Measurements from ENCODE around the gene TMEM161A.
"Not testable (repeated sequence)": the region's sequence is repeated elsewhere in the genome, so short reads cannot be mapped to it uniquely, and the experiment has no call there.

Gene TMEM161A

GRCh38 chr19:19122902-19123301 is 15.4 kb downstream of the TMEM161A start:
- no peak for DNase-seq (ENCODE audit: low read depth in 2 of 3, low spot score in 2 of 3)

GRCh38 chr19:19121371-19121770 is 16.9 kb downstream of the TMEM161A start:
- DNase-seq (ENCODE audit: low read depth in 2 of 3, low spot score in 2 of 3): no peak

- DNase-seq (ENCODE audit: low read depth in 2 of 3, low spot score in 2 of 3): no peak
Observed at GRCh38 chr19:19120308-19121231, 17.7 kb downstream of the TMEM161A start.

GRCh38 chr19:19119325-19120237 is 18.7 kb downstream of the TMEM161A start:
- no peak for DNase-seq (ENCODE audit: low read depth in 2 of 3, low spot score in 2 of 3)

DNA sequence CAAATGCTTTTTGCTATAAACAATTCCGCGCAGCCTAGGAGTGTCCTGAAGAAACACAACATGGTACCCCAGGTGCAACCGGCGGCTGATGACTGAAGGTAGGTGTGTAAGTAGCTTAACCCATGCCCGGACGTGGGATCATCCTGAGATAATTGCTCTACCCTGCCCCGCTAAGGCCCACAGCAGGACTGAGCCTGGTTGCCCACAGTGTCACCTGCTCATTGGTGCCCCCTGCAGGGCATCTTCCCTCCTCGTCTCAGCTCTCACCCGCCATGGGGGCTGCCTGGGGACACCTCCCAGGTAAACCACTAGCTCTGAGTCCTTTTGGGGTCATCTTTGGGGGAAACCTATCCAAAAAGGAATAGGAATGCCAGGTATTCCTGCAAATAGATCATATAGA is 22.3 kb downstream of the TMEM161A start:
- peak in 1 of 3 experiments; percentile 51 for DNase-seq (ENCODE audit: low read depth in 2 of 3, low spot score in 2 of 3)

- no peak for DNase-seq (ENCODE audit: low read depth in 2 of 3, low spot score in 2 of 3)
Observed at GRCh38 chr19:19113040-19113626, 25.1 kb downstream of the TMEM161A start.

- no peak for DNase-seq (ENCODE audit: low read depth in 2 of 3, low spot score in 2 of 3)
Observed at GRCh38 chr19:19111967-19112580, 26.2 kb downstream of the TMEM161A start.

DNA sequence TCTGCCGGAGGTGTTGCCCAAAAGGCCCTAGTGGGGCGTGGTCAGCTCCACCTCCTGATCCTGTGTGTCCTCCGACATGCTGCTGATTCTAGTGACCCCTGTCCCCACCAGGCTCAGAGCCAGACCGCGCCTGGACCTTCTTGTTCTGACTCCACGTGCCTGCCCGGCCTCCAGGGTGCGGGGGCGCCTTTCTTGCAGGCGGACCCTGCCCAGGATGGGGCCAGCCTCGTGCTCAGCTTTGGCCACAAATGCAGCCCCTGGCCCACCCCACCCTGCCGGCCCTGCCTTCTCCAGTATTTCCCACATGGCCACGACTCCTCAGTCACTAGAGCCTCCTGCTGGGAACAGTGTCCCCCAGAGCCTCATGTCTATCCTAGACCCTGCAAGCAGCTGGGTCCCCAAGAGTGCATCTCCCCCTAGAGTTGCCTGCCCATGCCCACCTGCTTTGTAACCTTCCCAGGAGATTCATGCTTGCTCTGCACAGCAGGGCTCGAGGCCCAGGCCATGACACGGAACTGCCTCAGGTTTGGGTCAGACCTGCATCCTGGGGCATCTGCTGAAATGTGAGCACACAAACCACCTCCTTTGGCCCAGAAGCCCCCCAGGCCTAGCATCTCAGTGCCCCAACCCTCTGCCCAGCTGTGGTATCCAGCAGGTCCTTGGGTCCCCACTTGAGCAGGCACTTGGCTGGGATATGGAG is 27.0 kb downstream of the TMEM161A start:
- no peak for DNase-seq (ENCODE audit: low read depth in 2 of 3, low spot score in 2 of 3)

GRCh38 chr19:19110410-19111135 is 27.7 kb downstream of the TMEM161A start:
- no peak for DNase-seq (ENCODE audit: low read depth in 2 of 3, low spot score in 2 of 3)

- DNase-seq (ENCODE audit: low read depth in 2 of 3, low spot score in 2 of 3): no peak
Observed at GRCh38 chr19:19109601-19110000, 28.7 kb downstream of the TMEM161A start.

GRCh38 chr19:19107654-19108053 is 30.6 kb downstream of the TMEM161A start:
- no peak for DNase-seq (ENCODE audit: low read depth in 2 of 3, low spot score in 2 of 3)

GRCh38 chr19:19106938-19107337 is 31.3 kb downstream of the TMEM161A start:
- DNase-seq (ENCODE audit: low read depth in 2 of 3, low spot score in 2 of 3): not testable (repeated sequence)

DNA sequence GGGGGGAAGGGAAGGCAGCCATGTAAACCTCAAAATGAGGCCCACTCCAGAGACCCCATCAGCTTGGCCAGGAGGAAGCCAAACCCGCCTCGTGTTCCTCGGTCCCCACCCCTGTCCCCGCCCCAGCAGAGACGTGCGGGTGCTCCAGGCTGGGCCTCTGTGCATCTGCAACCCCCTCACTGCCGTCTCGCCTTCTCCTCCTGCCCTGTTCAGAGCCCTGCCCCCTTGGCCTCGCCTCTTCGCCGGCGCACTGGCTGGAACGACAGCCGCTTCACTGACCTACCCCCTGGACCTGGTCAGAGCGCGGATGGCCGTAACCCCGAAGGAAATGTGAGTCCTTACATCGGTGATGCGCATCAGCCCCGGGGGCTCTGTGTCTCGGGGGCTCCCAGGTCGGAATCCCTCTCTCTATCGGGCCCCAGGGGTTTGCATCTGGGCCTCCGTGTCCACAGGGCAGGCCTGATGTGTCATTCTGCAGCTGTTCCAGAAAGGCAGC is 32.2 kb downstream of the TMEM161A start:
- DNase-seq (ENCODE audit: low read depth in 2 of 3, low spot score in 2 of 3): no peak

- DNase-seq (ENCODE audit: low read depth in 2 of 3, low spot score in 2 of 3): no peak
Observed at GRCh38 chr19:19105365-19106055, 32.8 kb downstream of the TMEM161A start.

DNA sequence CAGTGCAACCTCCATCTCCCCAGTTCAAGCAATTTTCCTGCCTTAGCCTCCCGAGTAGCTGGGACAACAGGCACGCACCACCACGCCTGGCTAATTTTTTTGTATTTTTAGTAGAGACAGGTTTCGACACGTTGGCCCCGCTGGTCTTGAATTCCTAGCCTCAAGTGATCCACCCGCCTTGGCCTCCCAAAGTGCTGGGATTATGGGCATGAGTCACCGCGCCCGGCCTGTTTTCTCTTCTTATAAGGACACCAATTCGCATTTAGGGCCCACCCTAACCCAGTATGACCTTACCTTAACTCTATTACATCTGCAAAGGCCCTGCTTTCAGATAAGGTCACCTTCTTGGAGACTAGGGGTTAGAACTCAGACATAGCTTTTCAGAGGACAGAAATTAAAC is 35.1 kb downstream of the TMEM161A start:
- no peak for DNase-seq (ENCODE audit: low read depth in 2 of 3, low spot score in 2 of 3)

DNA sequence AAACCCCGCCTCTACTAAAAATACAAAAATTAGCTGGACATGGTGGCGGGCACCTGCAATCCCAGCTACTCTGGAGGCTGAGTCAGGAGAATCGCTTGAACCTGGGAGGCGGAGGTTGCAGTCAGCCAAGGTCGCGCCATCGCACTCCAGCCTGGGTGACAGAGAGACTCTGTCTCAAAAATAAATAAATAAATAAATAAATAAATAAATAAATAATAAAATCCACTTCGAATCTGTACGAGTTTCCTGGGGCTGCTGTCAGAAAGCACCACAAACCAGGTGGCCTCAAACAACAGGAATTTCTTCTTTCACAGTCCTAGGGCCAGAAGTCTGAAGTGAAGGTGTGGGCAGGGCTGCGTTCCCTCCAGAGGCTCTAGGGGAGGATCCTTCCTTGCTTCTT is 35.7 kb downstream of the TMEM161A start:
- not testable (repeated sequence) for DNase-seq (ENCODE audit: low read depth in 2 of 3, low spot score in 2 of 3)

GRCh38 chr19:19101540-19101939 is 36.7 kb downstream of the TMEM161A start:
- no peak for DNase-seq (ENCODE audit: low read depth in 2 of 3, low spot score in 2 of 3)

- DNase-seq (ENCODE audit: low read depth in 2 of 3, low spot score in 2 of 3): no peak
Observed at GRCh38 chr19:19098703-19099632, 39.3 kb downstream of the TMEM161A start.

Measured in activated CD8-positive, alpha-beta memory T cell treated with anti-CD3 and anti-CD28 coated beads for 48 hours (primary cell).